HepG2 (cell line): ENCODE data around the gene TRIM31. TPM values are rescaled to one million over a fixed set of nuclear protein-coding genes. Genes with fewer than 3 reads are reported as not detected.

ENCODE experiments used
- ATF3 ChIP-seq: sonication (generic); formaldehyde crosslinking; IDR thresholded peaks from 2 replicates; pipeline ENCODE4 v1.4.0; 2020; ENCODE audit warnings: missing genetic modification reagents
- DDIT3 ChIP-seq: sonication (generic); formaldehyde crosslinking; IDR thresholded peaks from 2 replicates; pipeline ENCODE4 v1.4.0; 2020; ENCODE audit warnings: mild to moderate bottlenecking, missing genetic modification reagents
- EP300 ChIP-seq, 3 experiments: sonication (generic) in 1 of 3; formaldehyde crosslinking in 1 of 3; IDR thresholded peaks; 2 replicates each; pipeline versions ENCODE4 v1.5.1 to v1.6.1; 2011 to 2020; ENCODE audit warnings: low read depth in 2 of 3, low read length in 2 of 3, borderline replicate concordance in 1 of 3, improper control_type of control experiment in 1 of 3, mild to moderate bottlenecking in 1 of 3, missing genetic modification reagents in 1 of 3, moderate library complexity in 1 of 3
- JUNB ChIP-seq: sonication (generic); formaldehyde crosslinking; IDR thresholded peaks from 2 replicates; pipeline ENCODE4 v1.8.0; 2022; ENCODE audit warnings: missing genetic modification reagents, mild to moderate bottlenecking, borderline replicate concordance
- MLX ChIP-seq: IDR thresholded peaks from 2 replicates; pipeline ENCODE4 v1.6.1; 2016
- MTA1 ChIP-seq: sonication (generic); formaldehyde crosslinking; IDR thresholded peaks from 2 replicates; pipeline ENCODE4 v1.4.0; 2020; ENCODE audit warnings: missing genetic modification reagents, mild to moderate bottlenecking, borderline replicate concordance
- NR1H2 ChIP-seq: sonication (generic); formaldehyde crosslinking; IDR thresholded peaks from 2 replicates; pipeline ENCODE4 v1.8.1; 2022; ENCODE audit warnings: low read depth, missing genetic modification reagents, borderline replicate concordance
- NR2F1 ChIP-seq, 2 experiments: fragments of 450-650 bp in 1 of 2; formaldehyde crosslinking in 1 of 2; IDR thresholded peaks; 2 replicates each; pipeline versions ENCODE4 v1.5.0 to v1.6.1; 2016 to 2020; ENCODE audit warnings: mild to moderate bottlenecking in 1 of 2, missing compliant biosample characterization in 1 of 2, missing genetic modification reagents in 1 of 2, moderate library complexity in 1 of 2
- ZBTB10 ChIP-seq: sonication (generic); formaldehyde crosslinking; IDR thresholded peaks from 2 replicates; pipeline ENCODE4 v1.4.0; 2020; ENCODE audit warnings: missing genetic modification reagents, borderline replicate concordance
- ZBTB7A ChIP-seq: sonication (generic); formaldehyde crosslinking; IDR thresholded peaks from 2 replicates; pipeline ENCODE4 v1.8.0; 2022; ENCODE audit warnings: mild to moderate bottlenecking, missing genetic modification reagents
- ZNF180 ChIP-seq: sonication (generic); formaldehyde crosslinking; IDR thresholded peaks from 2 replicates; pipeline ENCODE4 v1.4.0; 2020; ENCODE audit warnings: low read depth, missing genetic modification reagents, borderline replicate concordance
- ZNF44 ChIP-seq: sonication (generic); formaldehyde crosslinking; IDR thresholded peaks from 2 replicates; pipeline ENCODE4 v1.5.1; 2020; ENCODE audit warnings: mild to moderate bottlenecking, missing genetic modification reagents
- ZNF530 ChIP-seq: sonication (generic); formaldehyde crosslinking; IDR thresholded peaks from 2 replicates; pipeline ENCODE4 v1.5.0; 2020; ENCODE audit warnings: low read depth, mild to moderate bottlenecking, missing genetic modification reagents
- ZNF569 ChIP-seq: sonication (generic); formaldehyde crosslinking; IDR thresholded peaks from 2 replicates; pipeline ENCODE4 v1.5.0; 2020; ENCODE audit warnings: mild to moderate bottlenecking, missing genetic modification reagents, moderate library complexity, borderline replicate concordance
- ZNF597 ChIP-seq: sonication (generic); formaldehyde crosslinking; IDR thresholded peaks from 2 replicates; pipeline ENCODE4 v1.5.0; 2020; ENCODE audit warnings: missing genetic modification reagents
- ZNF619 ChIP-seq: sonication (generic); formaldehyde crosslinking; IDR thresholded peaks from 2 replicates; pipeline ENCODE4 v1.4.0; 2020; ENCODE audit warnings: mild to moderate bottlenecking, missing genetic modification reagents
- polyA plus RNA-seq, 8 experiments: library from polyadenylated mRNA; depleted of rRNA in 3 of 8; stranded (reverse) in 7 of 8; unstranded in 1 of 8; fragments of >200 nt; fragmentation: Illumina TruSeq in 4 of 8; extraction: Trizol in 4 of 8; gene quantifications; 2 replicates each; pipeline versions ENCODE4 v1.2.1 to v1.2.3, GENCODE V29; 2011 to 2016; ENCODE audit warnings: low read depth in 4 of 8, missing spikeins in 1 of 8, mixed read lengths in 1 of 8; ENCODE audit not compliant: insufficient read depth in 1 of 8
- total RNA-seq, 5 experiments: library from RNA; depleted of rRNA; stranded (reverse); fragments of >200 nt; fragmentation: Illumina TruSeq; extraction: Trizol; gene quantifications; 2 replicates each; pipeline ENCODE4 v1.2.3, GENCODE V29; 2016; ENCODE audit warnings: low read depth in 1 of 5

The TRIM31 gene
- total and polyA plus RNA-seq, 2 of the 13 experiments (the other 11 are each of a cell fraction or from before 2014, with no cell fraction given) = 0.13 to 0.51 TPM

- TF ChIP-seq ZBTB10 (CRISPR knock-in tag) (0 out of 2 replicates have a peak, but pooled peaks have one; percentile 56), ZNF530 (CRISPR knock-in tag) (no peak), MLX (CRISPR knock-in tag) (no peak), ZNF619 (CRISPR knock-in tag) (no peak; the same call in 1 of the 2 replicates), ZNF569 (CRISPR knock-in tag) (no peak), NR1H2 (no peak), ATF3 (CRISPR knock-in tag) (peak; percentile 70; the same call in 1 of the 2 replicates), NR2F1 (CRISPR knock-in tag; IDR thresholded peaks at IDR 0.05) (peak; percentile 75 to 80), EP300 (IDR thresholded peaks at IDR 0.05; ENCODE audit: low read depth in 2 of 2, low read length in 2 of 2) (no peak; a peak in 1 of 4 replicates), EP300 (CRISPR knock-in tag; IDR thresholded peaks at IDR 0.05; ENCODE audit: borderline replicate concordance) (no peak; the same call in none of the 2 replicates), ZBTB7A (no peak), ZNF597 (no peak), MTA1 (CRISPR knock-in tag) (peak; percentile 46; the same call in 1 of the 2 replicates), JUNB (CRISPR knock-in tag) (no peak), ZNF44 (CRISPR knock-in tag) (peak; percentile 91; the same call in 1 of the 2 replicates), DDIT3 (CRISPR knock-in tag) (no peak), ZNF180 (CRISPR knock-in tag) (0 out of 2 replicates have a peak, but pooled peaks have one; percentile 82)
These were observed 46.1 kb downstream of the TRIM31 start, which contains the start of gene PPP1R11 (continued) for GRCh38 chr6:30066577-30067459.
